Gastrocnemius medialis (tissue), 4 donors: ENCODE results near the gene NUP205. TPM values are rescaled to one million over a fixed set of nuclear protein-coding genes. Genes with fewer than 3 reads are reported as not detected.

ENCODE experiments used
- ATAC-seq, 2 donors: fragments of 150-250 bp; one replicate each; pipeline ENCODE4 v1.9.1; 2016
- DNase-seq, 2 donors: peaks; one replicate each; pipeline ENCODE4 v3.0.0-alpha.2; 2019
- H3K27ac ChIP-seq, 4 donors: fragments of 200-600 bp; sonication (generic); 1 replicate in 1 of 4; 2 replicates in 3 of 4; pipeline ENCODE4 v1.5.1; 2016 to 2018; ENCODE audit warnings: mild to moderate bottlenecking in 2 of 4, moderate library complexity in 1 of 4
- H3K27me3 ChIP-seq, 3 donors: fragments of 200-600 bp; sonication (generic) in 2 of 3; 1 replicate in 1 of 3; 2 replicates in 2 of 3; pipeline versions ENCODE4 v1.5.1 to v1.6.0; 2016 to 2019; ENCODE audit warnings: mild to moderate bottlenecking in 1 of 3, moderate library complexity in 1 of 3
- H3K36me3 ChIP-seq, 2 donors: fragments of 200-600 bp; sonication (generic) in 1 of 2; one replicate each; pipeline ENCODE4 v1.5.1; 2017 to 2018
- H3K4me1 ChIP-seq, 2 donors: fragments of 200-600 bp; sonication (generic) in 1 of 2; one replicate each; pipeline ENCODE4 v1.5.1; 2016 to 2017; ENCODE audit warnings: mild to moderate bottlenecking in 2 of 2
- H3K4me3 ChIP-seq, 4 donors: fragments of 200-600 bp; sonication (generic) in 3 of 4; 1 replicate in 1 of 4; 2 replicates in 3 of 4; pipeline ENCODE4 v1.5.1; 2016 to 2019; ENCODE audit warnings: mild to moderate bottlenecking in 2 of 4
- H3K9me3 ChIP-seq, 3 donors: fragments of 200-600 bp; sonication (generic) in 2 of 3; 1 replicate in 1 of 3; 2 replicates in 2 of 3; pipeline ENCODE4 v1.5.1; 2016 to 2019
- CTCF ChIP-seq, 5 experiments: fragments of 450-650 bp in 3 of 5; fragments of 200-600 bp in 2 of 5; sonication (generic) in 2 of 5; IDR thresholded peaks in 4 of 5; conservative IDR thresholded peaks in 1 of 5; 1 replicate in 4 of 5; 2 replicates in 1 of 5; pipeline ENCODE4 v1.5.1; 2016 to 2019; ENCODE audit warnings: antibody characterized with exemption in 5 of 5, mild to moderate bottlenecking in 3 of 5, moderate library complexity in 3 of 5
- POLR2A ChIP-seq, 2 donors: fragments of 450-650 bp; IDR thresholded peaks; one replicate each; pipeline ENCODE4 v1.6.1; 2017; ENCODE audit warnings: antibody characterized with exemption in 2 of 2, mild to moderate bottlenecking in 2 of 2, moderate library complexity in 2 of 2
- in situ Hi-C, 4 donors: fragments of 200-750 bp; cut with MboI; loops; one replicate each; pipeline versions ENCODE4 v1.15.0 to v1.8.0; 2017; ENCODE audit warnings: low sequenced_read_pairs in 4 of 4
- intact Hi-C: fragments of 100-400 bp; cut with DNase I; formaldehyde crosslinking; loops from one replicate; pipeline ENCODE4 v1.15.1; 2023; ENCODE audit warnings: low total_unique reads
- total RNA-seq, 4 donors: library from RNA; depleted of rRNA; stranded (reverse); fragments of >200 nt; gene quantifications; one replicate each; pipeline versions ENCODE4 v1.1.0 to v1.2.3, GENCODE V29; 2016

Gene NUP205
- total RNA-seq, 4 donors from 2014 or later = 12.7 to 33.5 (median 23.6) TPM

GRCh38 chr7:135684136-135684535, 126.4 kb downstream of the NUP205 start:
- no peak for TF ChIP-seq CTCF (IDR thresholded peaks at IDR 0.05 in 4 of 5, conservative IDR thresholded peaks at IDR 0.05 in 1 of 5)
- TF ChIP-seq POLR2A (IDR thresholded peaks at IDR 0.05) = no peak
- Histone ChIP-seq H3K27me3 (no peaks in the 10 kb centered on the region), H3K4me1 (peaks cover 6 to 16% of the 10 kb centered on the region in 2 donors), H3K4me3 (no peak overlapping the region), H3K27ac (no peak overlapping the region), H3K36me3 (peaks cover 0 to 8% of the 10 kb centered on the region in 2 donors), H3K9me3 (no peaks in the 10 kb centered on the region)
- DNase-seq (no peak), ATAC-seq (no peak)
- intact Hi-C loops (no loop called here), in situ Hi-C loops (no loop called here)

GRCh38 chr7:135684699-135685098, 127.0 kb downstream of the NUP205 start:
- H3K27ac ChIP-seq = no peak overlapping the region
- DNase-seq (no peak), ATAC-seq (no peak)
- TF ChIP-seq POLR2A (IDR thresholded peaks at IDR 0.05) (no peak), CTCF (IDR thresholded peaks at IDR 0.05 in 4 of 5, conservative IDR thresholded peaks at IDR 0.05 in 1 of 5) (no peak)
- in situ Hi-C loops (no loop called here), intact Hi-C loops (no loop called here)
- H3K36me3 ChIP-seq = peaks cover 0 to 14% of the 10 kb centered on the region in 2 donors
- no peaks in the 10 kb centered on the region for H3K27me3 ChIP-seq
- H3K4me1 ChIP-seq = peaks cover 0 to 11% of the 10 kb centered on the region in 2 donors
- H3K4me3 ChIP-seq = no peak overlapping the region
- no peaks in the 10 kb centered on the region for H3K9me3 ChIP-seq

GRCh38 chr7:135685306-135686084, 127.8 kb downstream of the NUP205 start:
- no peaks in the 10 kb centered on the region for H3K27me3 ChIP-seq
- no peak overlapping the region for H3K27ac ChIP-seq
- no peak overlapping the region for H3K4me3 ChIP-seq
- DNase-seq (no peak), ATAC-seq (no peak)
- H3K9me3 ChIP-seq = no peaks in the 10 kb centered on the region
- H3K36me3 ChIP-seq = peaks cover 0 to 14% of the 10 kb centered on the region in 2 donors
- in situ Hi-C loops = no loop called here
- intact Hi-C loops = no loop called here
- no peak for TF ChIP-seq CTCF (IDR thresholded peaks at IDR 0.05 in 4 of 5, conservative IDR thresholded peaks at IDR 0.05 in 1 of 5)
- no peak for TF ChIP-seq POLR2A (IDR thresholded peaks at IDR 0.05)
- peaks cover 0 to 11% of the 10 kb centered on the region in 2 donors for H3K4me1 ChIP-seq

- in situ Hi-C loops (no loop called here), intact Hi-C loops (no loop called here)
- Histone ChIP-seq H3K27me3 (no peaks in the 10 kb centered on the region), H3K9me3 (no peaks in the 10 kb centered on the region), H3K36me3 (peaks cover 0 to 14% of the 10 kb centered on the region in 2 donors), H3K4me1 (peaks cover 0 to 4% of the 10 kb centered on the region in 2 donors), H3K27ac (no peak overlapping the region), H3K4me3 (no peak overlapping the region)
- DNase-seq = no peak
- ATAC-seq = no peak
- TF ChIP-seq CTCF (IDR thresholded peaks at IDR 0.05 in 4 of 5, conservative IDR thresholded peaks at IDR 0.05 in 1 of 5) = no peak
- no peak for TF ChIP-seq POLR2A (IDR thresholded peaks at IDR 0.05)
Measured at GRCh38 chr7:135687466-135687865, 129.7 kb downstream of the NUP205 start.
